ENCODE data around the gene TRAPPC14. TPM values are rescaled to one million over a fixed set of nuclear protein-coding genes. Genes with fewer than 3 reads are reported as not detected.
"Not testable (repeated sequence)": the region's sequence is repeated elsewhere in the genome, so short reads cannot be mapped to it uniquely, and the experiment has no call there.

TRAPPC14 gene
- total RNA-seq, 2 donors from 2014 or later, result 8.3 to 12.2 TPM

GRCh38 chr7:100157334-100158228, 942 bp downstream of the TRAPPC14 start:
- ATAC-seq (peak; percentile 12 to 27), DNase-seq (no peak)
- intact Hi-C loops (cut with DNase I), result no loop called here

GRCh38 chr7:100157069-100157333, 1.5 kb downstream of the TRAPPC14 start:
- intact Hi-C loops (cut with DNase I), result no loop called here
- no peak for DNase-seq
- ATAC-seq, result no peak

GRCh38 chr7:100156331-100157068, 2.0 kb downstream of the TRAPPC14 start:
- no peak for ATAC-seq
- no peak for DNase-seq
- intact Hi-C loops (cut with DNase I), result no loop called here

GRCh38 chr7:100155553-100156317, 2.8 kb downstream of the TRAPPC14 start:
- DNase-seq, result no peak
- intact Hi-C loops (cut with DNase I), result no loop called here
- ATAC-seq, result no peak

GRCh38 chr7:100154651-100155491, 3.7 kb downstream of the TRAPPC14 start:
- intact Hi-C loops (cut with DNase I), result no loop called here
- DNase-seq (no peak), ATAC-seq (no peak)

GRCh38 chr7:100153708-100154535, 4.6 kb downstream of the TRAPPC14 start:
- DNase-seq (no peak), ATAC-seq (no peak)
- intact Hi-C loops (cut with DNase I), result no loop called here

GRCh38 chr7:100152937-100153666, 5.4 kb downstream of the TRAPPC14 start:
- intact Hi-C loops (cut with DNase I), result no loop called here
- no peak for ATAC-seq
- DNase-seq, result no peak

GRCh38 chr7:100152404-100152803, 6.1 kb downstream of the TRAPPC14 start:
- ATAC-seq (no peak), DNase-seq (no peak)
- intact Hi-C loops (cut with DNase I), result no loop called here

- peak; percentile 99 for ATAC-seq
- intact Hi-C loops (cut with DNase I), result no loop called here
- DNase-seq, result peak; percentile 99
Measured at GRCh38 chr7:100148559-100149328, 9.8 kb downstream of the TRAPPC14 start, which contains the start of gene LAMTOR4. Gene LAMTOR4 (plus strand): TSS chr7:100148918. CDS start chr7:100148973, 55 bp downstream.

GRCh38 chr7:100148225-100148558, 10.3 kb downstream of the TRAPPC14 start:
- DNase-seq (no peak), ATAC-seq (no peak)
- intact Hi-C loops (cut with DNase I), result no loop called here

- intact Hi-C loops (cut with DNase I), result no loop called here
- no peak for ATAC-seq
- DNase-seq, result no peak
Measured at GRCh38 chr7:100147278-100147677, 11.2 kb downstream of the TRAPPC14 start.

- intact Hi-C loops (cut with DNase I); DNase-seq: not testable (repeated sequence)
- peak in 1 of 2 donors; percentile 4 for ATAC-seq
Measured at GRCh38 chr7:100146350-100146749, 12.2 kb downstream of the TRAPPC14 start.

GRCh38 chr7:100142461-100142860, 16.1 kb downstream of the TRAPPC14 start:
- ATAC-seq (no peak), DNase-seq (no peak)
- intact Hi-C loops (cut with DNase I), result no loop called here

GRCh38 chr7:100141555-100141949, 17.0 kb downstream of the TRAPPC14 start:
- ATAC-seq, result no peak
- DNase-seq, result no peak
- intact Hi-C loops (cut with DNase I), result no loop called here

- ATAC-seq (no peak), DNase-seq (no peak)
- intact Hi-C loops (cut with DNase I), result loop anchor here in 1 of 2 donors (10.0 kb wide), 2 partner anchors 77 to 143 kb away; partner anchors contain the start of gene PVRIG
Measured at GRCh38 chr7:100137851-100138760, 20.4 kb downstream of the TRAPPC14 start.

Data from left cardiac atrium (tissue), 4 donors.